Measurements from ENCODE around the gene MAN1A1. TPM values are rescaled to one million over a fixed set of nuclear protein-coding genes. Genes with fewer than 3 reads are reported as not detected.

Gene MAN1A1
- total RNA-seq = 31.4 and 41.6 TPM in 2 replicates

GRCh38 chr6:119349361-119350201, at the start of gene MAN1A1:
Gene MAN1A1, minus strand, starts transcription at chr6:119349761. Its CDS starts 696 bp downstream, at chr6:119349065.

